Pons (tissue), 1 donor: ENCODE data around the gene BLVRA.
"Not testable (repeated sequence)": the region's sequence is repeated elsewhere in the genome, so short reads cannot be mapped to it uniquely, and the experiment has no call there.

ENCODE experiments used
- DNase-seq: peaks from one replicate; pipeline ENCODE4 v3.0.0-alpha.2; 2016; ENCODE audit warnings: low spot score

The BLVRA gene

GRCh38 chr7:43808410-43808809 lies 49.9 kb downstream of the BLVRA start:
- no peak for DNase-seq

GRCh38 chr7:43810195-43810941 lies 51.9 kb downstream of the BLVRA start:
- DNase-seq = not testable (repeated sequence)

- DNase-seq = no peak
Observed at GRCh38 chr7:43815373-43815772, 56.9 kb downstream of the BLVRA start.

GRCh38 chr7:43816046-43816797 lies 57.7 kb downstream of the BLVRA start:
- DNase-seq = not testable (repeated sequence)

- DNase-seq = not testable (repeated sequence)
Observed at GRCh38 chr7:43823425-43823824, 64.9 kb downstream of the BLVRA start.

GRCh38 chr7:43823941-43824340 lies 65.5 kb downstream of the BLVRA start:
- DNase-seq = no peak

- not testable (repeated sequence) for DNase-seq
Observed at GRCh38 chr7:43824513-43824912, 66.0 kb downstream of the BLVRA start.

- DNase-seq = no peak
Observed at GRCh38 chr7:43824963-43825362, 66.5 kb downstream of the BLVRA start.

GRCh38 chr7:43825391-43825808 lies 66.9 kb downstream of the BLVRA start:
- no peak for DNase-seq

- not testable (repeated sequence) for DNase-seq
Observed at GRCh38 chr7:43830917-43831316, 72.4 kb downstream of the BLVRA start.

GRCh38 chr7:43834463-43835251 lies 76.2 kb downstream of the BLVRA start:
- DNase-seq = peak; percentile 11

GRCh38 chr7:43838201-43838658 lies 79.8 kb downstream of the BLVRA start:
- DNase-seq = no peak

GRCh38 chr7:43843296-43843695 lies 84.8 kb downstream of the BLVRA start:
- no peak for DNase-seq

- no peak for DNase-seq
Observed at GRCh38 chr7:43844257-43844656, 85.8 kb downstream of the BLVRA start.

- no peak for DNase-seq
Observed at GRCh38 chr7:43844662-43845061, 86.2 kb downstream of the BLVRA start.

GRCh38 chr7:43847496-43847895 lies 89.0 kb downstream of the BLVRA start:
- DNase-seq = no peak

GRCh38 chr7:43849047-43849446 lies 90.6 kb downstream of the BLVRA start:
- no peak for DNase-seq

GRCh38 chr7:43850348-43851116 lies 92.1 kb downstream of the BLVRA start:
- DNase-seq = no peak

GRCh38 chr7:43851805-43852204 lies 93.3 kb downstream of the BLVRA start:
- DNase-seq = no peak

GRCh38 chr7:43855176-43855575 lies 96.7 kb downstream of the BLVRA start:
- no peak for DNase-seq

- no peak for DNase-seq
Observed at GRCh38 chr7:43856316-43856715, 97.8 kb downstream of the BLVRA start.
